Astrocyte of the spinal cord (primary cell): ENCODE results near the gene SQSTM1.
A peak's percentile ranks its signal among the peaks of the same experiment; 100 is the strongest.

Experiments used
- DNase-seq: peaks from one replicate; pipeline ENCODE4 v3.0.0; 2011; ENCODE audit warnings: low read depth, low spot score
- H3K4me3 ChIP-seq: 2 replicates; pipeline ENCODE4 v1.5.1; 2011; ENCODE audit warnings: low read depth, mild to moderate bottlenecking, low read length, moderate library complexity
- in situ Hi-C: cut with HindIII; loops from 2 replicates; pipeline ENCODE4 v1.10.0; 2017; ENCODE audit warnings: low sequenced_read_pairs
- TF ChIP-seq, protein P1 (sequence below): IDR thresholded peaks from 2 replicates; pipeline ENCODE4 v1.5.1; 2012; ENCODE audit warnings: low read depth, mild to moderate bottlenecking, low read length, inconsistent platforms

The SQSTM1 gene

DNA sequence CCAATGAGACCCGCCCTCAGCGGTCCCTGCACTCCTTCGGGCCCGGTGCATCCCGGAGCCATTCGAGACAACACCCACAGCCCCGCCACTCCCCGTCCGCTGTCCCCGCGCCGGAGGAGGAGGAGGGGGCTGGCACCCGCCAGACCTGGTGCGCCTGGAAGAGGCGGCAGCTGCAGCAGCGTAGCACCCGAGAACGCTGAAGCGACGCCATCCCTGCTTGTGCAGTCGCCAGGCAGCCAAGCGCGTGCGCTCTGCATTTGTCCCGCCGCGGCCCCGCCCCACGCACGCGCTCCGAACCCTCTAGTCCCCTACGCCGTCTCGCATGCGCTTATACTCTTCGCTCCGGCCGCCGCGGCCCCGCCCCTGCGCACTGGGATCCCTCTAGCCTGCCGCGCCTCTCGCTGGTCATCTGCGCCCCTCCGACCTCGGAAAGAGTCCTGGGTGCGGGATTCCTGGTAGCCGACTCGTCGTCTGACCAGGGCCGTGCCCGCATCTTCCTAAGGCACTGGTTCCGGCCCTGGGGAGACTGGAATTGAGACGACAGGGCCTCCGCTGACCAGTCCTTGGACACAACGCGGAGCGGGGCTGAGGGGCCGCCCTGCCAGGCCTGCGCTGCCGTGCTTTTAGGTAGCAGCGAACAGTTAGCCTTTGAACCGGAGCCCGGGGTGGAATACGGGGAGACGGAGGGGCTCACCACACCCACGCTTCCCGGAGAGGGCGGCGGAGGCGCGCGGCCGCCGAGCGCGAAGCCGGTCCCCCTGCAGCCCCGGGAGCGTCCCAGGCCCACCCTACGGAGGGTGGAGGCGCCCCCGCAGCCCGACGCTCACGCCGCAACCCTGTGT, 38.1 kb downstream of the SQSTM1 start, which contains the start of gene MRNIP:
TSS of gene MRNIP (minus strand) at position 232 of the 842 bp plus-strand sequence. CDS start at position 211, 21 bp downstream.
- in situ Hi-C loops = no loop called here
- DNase-seq = peak; percentile 96
- peak within 1 kb of the TSS; percentile 92 for H3K4me3 ChIP-seq
- TF ChIP-seq, protein P1, sequence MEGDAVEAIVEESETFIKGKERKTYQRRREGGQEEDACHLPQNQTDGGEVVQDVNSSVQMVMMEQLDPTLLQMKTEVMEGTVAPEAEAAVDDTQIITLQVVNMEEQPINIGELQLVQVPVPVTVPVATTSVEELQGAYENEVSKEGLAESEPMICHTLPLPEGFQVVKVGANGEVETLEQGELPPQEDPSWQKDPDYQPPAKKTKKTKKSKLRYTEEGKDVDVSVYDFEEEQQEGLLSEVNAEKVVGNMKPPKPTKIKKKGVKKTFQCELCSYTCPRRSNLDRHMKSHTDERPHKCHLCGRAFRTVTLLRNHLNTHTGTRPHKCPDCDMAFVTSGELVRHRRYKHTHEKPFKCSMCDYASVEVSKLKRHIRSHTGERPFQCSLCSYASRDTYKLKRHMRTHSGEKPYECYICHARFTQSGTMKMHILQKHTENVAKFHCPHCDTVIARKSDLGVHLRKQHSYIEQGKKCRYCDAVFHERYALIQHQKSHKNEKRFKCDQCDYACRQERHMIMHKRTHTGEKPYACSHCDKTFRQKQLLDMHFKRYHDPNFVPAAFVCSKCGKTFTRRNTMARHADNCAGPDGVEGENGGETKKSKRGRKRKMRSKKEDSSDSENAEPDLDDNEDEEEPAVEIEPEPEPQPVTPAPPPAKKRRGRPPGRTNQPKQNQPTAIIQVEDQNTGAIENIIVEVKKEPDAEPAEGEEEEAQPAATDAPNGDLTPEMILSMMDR = peak; percentile 10

DNA sequence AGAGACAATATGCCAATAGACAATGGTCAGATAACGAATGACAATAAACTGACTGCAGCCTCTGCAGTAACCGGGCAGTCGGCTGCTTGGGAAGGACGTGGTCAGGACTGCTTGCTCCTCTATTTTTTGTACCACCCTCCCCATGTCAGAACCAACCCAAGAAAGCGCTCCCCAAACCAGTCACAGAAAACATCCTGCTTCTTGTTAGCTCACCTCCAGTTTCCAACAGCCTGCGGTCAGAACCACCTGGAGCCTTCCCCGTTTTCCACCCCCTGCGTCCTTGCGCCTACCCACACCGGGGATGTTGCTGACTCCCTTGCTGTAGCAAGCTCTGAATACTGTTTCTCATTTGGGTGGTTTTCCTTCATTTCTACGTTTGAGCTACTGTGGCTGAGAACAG, 39.6 kb downstream of the SQSTM1 start:
- no peak for DNase-seq
- TF ChIP-seq, protein P1 = no peak
- no peak overlapping the region for H3K4me3 ChIP-seq
- in situ Hi-C loops = no loop called here

DNA sequence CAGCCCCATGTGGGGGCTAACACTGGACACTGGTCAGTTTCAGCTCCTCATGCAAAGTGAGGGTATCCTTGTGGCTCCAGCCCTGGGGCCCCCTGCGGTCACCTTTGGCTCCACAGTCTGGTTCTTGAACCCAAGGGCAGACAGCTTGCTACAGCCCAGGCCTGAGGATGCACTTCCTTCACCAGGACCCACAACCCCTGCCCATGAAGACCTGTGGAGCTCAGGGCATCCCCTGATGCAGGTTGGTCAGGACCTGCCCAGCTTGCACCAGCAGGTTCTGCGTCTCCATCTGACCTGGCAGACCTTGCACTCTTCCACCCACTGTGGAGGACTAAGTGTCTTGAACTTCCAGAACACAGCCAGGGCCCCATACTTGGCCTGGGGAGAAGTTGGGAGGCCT, 41.6 kb downstream of the SQSTM1 start:
- in situ Hi-C loops = no loop called here
- TF ChIP-seq, protein P1 = no peak
- H3K4me3 ChIP-seq = no peak overlapping the region
- DNase-seq = no peak

DNA sequence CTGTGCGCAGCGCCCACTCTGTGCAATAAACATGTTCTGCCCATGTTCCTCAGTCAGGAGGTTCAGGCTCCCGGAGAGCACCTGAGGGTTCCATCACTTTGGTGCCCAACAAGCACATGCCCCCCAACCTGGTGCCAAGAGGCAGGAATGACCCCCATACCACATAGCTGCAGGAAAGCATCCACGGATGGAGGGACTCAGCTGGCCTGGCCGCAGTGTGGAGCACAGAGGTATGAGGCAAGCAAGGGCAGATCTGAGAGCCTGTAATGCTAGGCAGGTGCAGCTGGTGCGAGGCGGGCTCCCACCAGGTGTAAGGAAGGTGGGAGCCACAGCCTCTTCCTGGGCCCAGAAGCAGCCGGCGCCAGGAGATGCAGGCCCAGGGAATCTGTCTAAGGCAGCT, 42.2 kb downstream of the SQSTM1 start:
- DNase-seq = no peak
- no peak overlapping the region for H3K4me3 ChIP-seq
- in situ Hi-C loops = no loop called here
- TF ChIP-seq, protein P1 = no peak

DNA sequence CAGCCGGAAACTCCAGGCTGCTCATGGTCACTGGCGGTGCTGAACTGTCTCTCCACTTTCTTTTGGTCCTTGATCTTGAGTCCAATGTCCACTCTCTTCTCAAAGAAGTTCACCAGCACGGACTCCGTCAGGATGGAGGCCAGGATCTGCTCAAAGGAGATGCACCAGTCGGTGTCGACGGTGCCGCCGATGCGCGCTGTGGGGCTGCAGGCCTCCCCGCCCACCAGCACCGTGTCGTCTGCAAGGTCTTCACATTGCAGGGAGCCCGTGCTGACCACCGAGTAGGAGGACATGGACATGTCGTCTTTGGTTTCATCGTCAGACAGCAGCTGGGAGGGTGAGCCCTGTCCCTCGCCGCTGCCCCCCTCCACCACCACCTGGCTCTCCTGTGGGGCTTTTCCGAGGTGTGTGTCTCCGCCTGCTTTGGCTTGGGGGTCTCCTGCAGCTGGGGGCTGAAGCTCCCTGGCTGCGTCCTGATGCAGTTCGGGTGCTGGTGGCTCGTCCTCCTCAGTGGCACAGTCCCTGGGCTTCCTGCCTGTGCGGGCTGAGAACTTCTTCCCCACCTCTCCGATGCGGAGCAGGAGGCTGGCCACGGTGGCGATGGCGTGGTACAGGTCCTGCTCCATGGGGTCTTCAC, 42.9 kb downstream of the SQSTM1 start:
- TF ChIP-seq, protein P1 = no peak
- no peak overlapping the region for H3K4me3 ChIP-seq
- no peak for DNase-seq
- in situ Hi-C loops = no loop called here

DNA sequence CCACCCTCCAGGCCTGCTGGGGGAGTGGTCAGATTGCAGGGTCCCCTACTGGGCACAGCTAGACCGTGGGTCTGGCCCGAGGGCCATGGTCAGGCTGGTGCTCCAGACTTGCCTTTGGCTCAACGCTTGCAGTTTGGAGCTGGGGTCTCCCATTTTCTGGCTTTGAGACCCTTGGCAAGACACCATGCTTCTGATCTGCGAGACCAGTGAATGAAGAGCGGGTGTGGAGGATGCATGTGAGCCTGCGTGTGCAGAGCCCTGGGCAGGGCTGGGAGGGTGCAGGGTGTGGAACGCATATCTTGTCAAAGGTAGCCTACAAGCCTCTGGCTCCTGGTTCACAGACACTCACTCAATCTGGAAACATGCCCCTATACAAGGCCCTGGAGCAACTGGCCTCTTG, 44.0 kb downstream of the SQSTM1 start:
- TF ChIP-seq, protein P1 = no peak
- no peak overlapping the region for H3K4me3 ChIP-seq
- DNase-seq = no peak
- in situ Hi-C loops = no loop called here
